Activated naive CD8-positive, alpha-beta T cell treated with anti-CD3 and anti-CD28 coated beads for 36 hours (primary cell): ENCODE measurements around the gene BANF2. TPM values are rescaled to one million over a fixed set of nuclear protein-coding genes. Genes with fewer than 3 reads are reported as not detected.

Experiments used
- DNase-seq: peaks from one replicate; pipeline ENCODE4 v3.0.0; 2021
- H3K27ac Mint-ChIP-seq: one replicate; pipeline ENCODE4 v1.8.0; 2022; ENCODE audit warnings: mild to moderate bottlenecking, moderate library complexity, mixed read lengths
- H3K27me3 Mint-ChIP-seq: one replicate; pipeline ENCODE4 v1.8.0; 2022; ENCODE audit warnings: mild to moderate bottlenecking, mixed read lengths
- H3K36me3 Mint-ChIP-seq: one replicate; pipeline ENCODE4 v1.8.0; 2021; ENCODE audit warnings: mild to moderate bottlenecking, mixed read lengths
- H3K4me1 Mint-ChIP-seq: one replicate; pipeline ENCODE4 v1.8.0; 2021; ENCODE audit warnings: mixed read lengths
- H3K4me3 Mint-ChIP-seq: one replicate; pipeline ENCODE4 v1.8.0; 2022; ENCODE audit warnings: mild to moderate bottlenecking, moderate library complexity, mixed read lengths
- H3K9me3 Mint-ChIP-seq: one replicate; pipeline ENCODE4 v1.8.0; 2022; ENCODE audit warnings: mixed read lengths
- total RNA-seq, 2 experiments: library from RNA; stranded (reverse); gene quantifications; one replicate each; pipeline ENCODE4 v1.2.3, GENCODE V29; 2021

Gene BANF2
- total RNA-seq, 2 experiments from 2014 or later: not detected

GRCh38 chr20:17659801-17660200 lies 40.0 kb upstream of the BANF2 start:
- no peak overlapping the region for H3K4me3 Mint-ChIP-seq
- H3K4me1 Mint-ChIP-seq: peaks cover 29% of the 10 kb centered on the region
- no peak overlapping the region for H3K27ac Mint-ChIP-seq
- H3K27me3 Mint-ChIP-seq: no peaks in the 10 kb centered on the region
- peaks cover 2% of the 10 kb centered on the region for H3K9me3 Mint-ChIP-seq
- DNase-seq: no peak
- peaks cover 30% of the 10 kb centered on the region for H3K36me3 Mint-ChIP-seq

GRCh38 chr20:17660667-17661066 lies 39.1 kb upstream of the BANF2 start:
- Mint-ChIP-seq H3K4me3 (no peak overlapping the region), H3K4me1 (peaks cover 36% of the 10 kb centered on the region), H3K27ac (no peak overlapping the region), H3K27me3 (no peaks in the 10 kb centered on the region), H3K36me3 (peaks cover 30% of the 10 kb centered on the region), H3K9me3 (peaks cover 2% of the 10 kb centered on the region)
- no peak for DNase-seq

GRCh38 chr20:17661121-17661744 lies 38.5 kb upstream of the BANF2 start:
- Mint-ChIP-seq H3K27me3 (no peaks in the 10 kb centered on the region), H3K36me3 (peaks cover 30% of the 10 kb centered on the region), H3K27ac (no peak overlapping the region), H3K4me3 (no peak overlapping the region), H3K4me1 (peaks cover 42% of the 10 kb centered on the region), H3K9me3 (peaks cover 2% of the 10 kb centered on the region)
- no peak for DNase-seq

- Mint-ChIP-seq H3K27ac (peak overlapping the region; percentile 45), H3K9me3 (peaks cover 2% of the 10 kb centered on the region), H3K36me3 (peaks cover 29% of the 10 kb centered on the region), H3K4me3 (peak overlapping the region; percentile 24), H3K4me1 (peaks cover 51% of the 10 kb centered on the region), H3K27me3 (no peaks in the 10 kb centered on the region)
- peak; percentile 37 for DNase-seq
These were observed 37.3 kb upstream of the BANF2 start for GRCh38 chr20:17662333-17663039.

GRCh38 chr20:17663040-17663399 lies 36.7 kb upstream of the BANF2 start:
- H3K27me3 Mint-ChIP-seq: no peaks in the 10 kb centered on the region
- H3K27ac Mint-ChIP-seq: peak overlapping the region; percentile 45
- H3K4me1 Mint-ChIP-seq: peaks cover 53% of the 10 kb centered on the region
- DNase-seq: no peak
- H3K36me3 Mint-ChIP-seq: peaks cover 28% of the 10 kb centered on the region
- peaks cover 2% of the 10 kb centered on the region for H3K9me3 Mint-ChIP-seq
- H3K4me3 Mint-ChIP-seq: no peak overlapping the region

- Mint-ChIP-seq H3K4me3 (no peak overlapping the region), H3K27ac (no peak overlapping the region), H3K36me3 (peaks cover 24% of the 10 kb centered on the region), H3K27me3 (no peaks in the 10 kb centered on the region), H3K9me3 (peaks cover 2% of the 10 kb centered on the region), H3K4me1 (peaks cover 53% of the 10 kb centered on the region)
- DNase-seq: no peak
These were observed 36.3 kb upstream of the BANF2 start for GRCh38 chr20:17663486-17663885.

- Mint-ChIP-seq H3K27me3 (no peaks in the 10 kb centered on the region), H3K4me1 (peaks cover 53% of the 10 kb centered on the region), H3K9me3 (no peaks in the 10 kb centered on the region), H3K4me3 (peak overlapping the region; percentile 29), H3K36me3 (peaks cover 24% of the 10 kb centered on the region), H3K27ac (peak overlapping the region; percentile 80)
- peak; percentile 20 for DNase-seq
These were observed 35.6 kb upstream of the BANF2 start for GRCh38 chr20:17664025-17664633.

- H3K4me3 Mint-ChIP-seq: no peak overlapping the region
- H3K27me3 Mint-ChIP-seq: no peaks in the 10 kb centered on the region
- DNase-seq: no peak
- H3K4me1 Mint-ChIP-seq: peaks cover 58% of the 10 kb centered on the region
- peak overlapping the region; percentile 76 for H3K27ac Mint-ChIP-seq
- no peaks in the 10 kb centered on the region for H3K9me3 Mint-ChIP-seq
- H3K36me3 Mint-ChIP-seq: peaks cover 17% of the 10 kb centered on the region
These were observed 34.0 kb upstream of the BANF2 start for GRCh38 chr20:17665756-17666155.

- Mint-ChIP-seq H3K9me3 (no peaks in the 10 kb centered on the region), H3K4me1 (peaks cover 62% of the 10 kb centered on the region), H3K27ac (no peak overlapping the region), H3K36me3 (peaks cover 20% of the 10 kb centered on the region), H3K4me3 (no peak overlapping the region), H3K27me3 (no peaks in the 10 kb centered on the region)
- no peak for DNase-seq
These were observed 33.3 kb upstream of the BANF2 start for GRCh38 chr20:17666481-17666880.

- peaks cover 56% of the 10 kb centered on the region for H3K4me1 Mint-ChIP-seq
- no peaks in the 10 kb centered on the region for H3K9me3 Mint-ChIP-seq
These were observed 32.3 kb upstream of the BANF2 start for GRCh38 chr20:17667445-17667844.

GRCh38 chr20:17668432-17668831 lies 31.3 kb upstream of the BANF2 start:
- Mint-ChIP-seq H3K9me3 (no peaks in the 10 kb centered on the region), H3K27ac (no peak overlapping the region), H3K4me3 (no peak overlapping the region), H3K4me1 (peaks cover 48% of the 10 kb centered on the region), H3K27me3 (no peaks in the 10 kb centered on the region), H3K36me3 (peaks cover 20% of the 10 kb centered on the region)
- DNase-seq: no peak

More at GRCh38 chr20:17667445-17667844, 32.3 kb upstream of the BANF2 start:
- DNase-seq: no peak
- Mint-ChIP-seq H3K27me3 (no peaks in the 10 kb centered on the region), H3K36me3 (peaks cover 20% of the 10 kb centered on the region), H3K27ac (no peak overlapping the region), H3K4me3 (no peak overlapping the region)

- Mint-ChIP-seq H3K27me3 (no peaks in the 10 kb centered on the region), H3K27ac (no peak overlapping the region), H3K9me3 (no peaks in the 10 kb centered on the region), H3K4me1 (peaks cover 41% of the 10 kb centered on the region), H3K36me3 (peaks cover 15% of the 10 kb centered on the region), H3K4me3 (no peak overlapping the region)
- no peak for DNase-seq
These were observed 30.3 kb upstream of the BANF2 start for GRCh38 chr20:17669306-17669931.

- peaks cover 28% of the 10 kb centered on the region for H3K4me1 Mint-ChIP-seq
- H3K27ac Mint-ChIP-seq: no peak overlapping the region
- H3K27me3 Mint-ChIP-seq: no peaks in the 10 kb centered on the region
- peaks cover 15% of the 10 kb centered on the region for H3K36me3 Mint-ChIP-seq
- H3K4me3 Mint-ChIP-seq: no peak overlapping the region
- no peak for DNase-seq
- H3K9me3 Mint-ChIP-seq: no peaks in the 10 kb centered on the region
These were observed 28.8 kb upstream of the BANF2 start for GRCh38 chr20:17671011-17671410.

GRCh38 chr20:17671565-17671964 lies 28.2 kb upstream of the BANF2 start:
- Mint-ChIP-seq H3K9me3 (no peaks in the 10 kb centered on the region), H3K4me3 (no peak overlapping the region), H3K27ac (no peak overlapping the region), H3K36me3 (peaks cover 15% of the 10 kb centered on the region), H3K27me3 (no peaks in the 10 kb centered on the region), H3K4me1 (peaks cover 22% of the 10 kb centered on the region)
- no peak for DNase-seq

GRCh38 chr20:17673084-17673483 lies 26.7 kb upstream of the BANF2 start:
- no peaks in the 10 kb centered on the region for H3K27me3 Mint-ChIP-seq
- no peak overlapping the region for H3K27ac Mint-ChIP-seq
- no peaks in the 10 kb centered on the region for H3K9me3 Mint-ChIP-seq
- H3K4me3 Mint-ChIP-seq: no peak overlapping the region
- DNase-seq: no peak
- peaks cover 11% of the 10 kb centered on the region for H3K36me3 Mint-ChIP-seq
- H3K4me1 Mint-ChIP-seq: peaks cover 14% of the 10 kb centered on the region
